Gastroesophageal sphincter (tissue), 3 donors: ENCODE results near the gene CELF2.

Source experiments
- CTCF ChIP-seq, 4 experiments: fragments of 200-600 bp in 2 of 4; fragments of 450-650 bp in 2 of 4; sonication (generic) in 1 of 4; IDR thresholded peaks; one replicate each; pipeline ENCODE4 v1.5.1; 2017 to 2019; ENCODE audit warnings: antibody characterized with exemption in 4 of 4, mild to moderate bottlenecking in 2 of 4, moderate library complexity in 2 of 4
- EP300 ChIP-seq: sonication (generic); formaldehyde crosslinking; IDR thresholded peaks from one replicate; pipeline ENCODE4 v1.6.1; 2017; ENCODE audit warnings: antibody characterized with exemption, mild to moderate bottlenecking

GRCh38 chr10:11300563-11300962 is 282.9 kb downstream of the CELF2 start:
- no peak for TF ChIP-seq CTCF (IDR thresholded peaks at IDR 0.05)
- TF ChIP-seq EP300, result no peak
